Measurements from ENCODE around the gene RASGRP2. TPM values are rescaled to one million over a fixed set of nuclear protein-coding genes. Genes with fewer than 3 reads are reported as not detected.

RASGRP2 gene
- total and polyA plus RNA-seq, 2 donors (not counting 1 experiment from before 2014, with no cell fraction given) = 1.2 to 5.2 TPM

DNA sequence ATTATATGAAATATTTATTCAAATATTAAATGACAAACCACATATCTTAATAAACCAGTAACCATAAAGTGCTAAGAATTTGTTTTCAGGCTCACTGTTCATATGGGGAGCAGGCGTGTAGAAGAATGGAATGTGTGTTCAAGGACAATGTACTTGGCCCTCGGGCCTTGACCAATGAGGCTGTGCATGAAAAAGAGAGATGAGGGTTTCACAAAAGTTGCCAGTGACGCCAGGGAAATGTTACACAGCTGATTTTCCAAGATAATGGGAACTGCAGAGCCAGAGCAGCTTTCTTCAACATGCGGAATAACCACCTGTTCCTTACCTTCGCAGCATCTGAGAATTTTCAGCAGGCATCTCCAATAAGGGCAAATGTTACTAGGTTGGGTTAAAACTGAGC is 30.2 kb upstream of the RASGRP2 start:
- no peak overlapping the region for H2AFZ ChIP-seq (ENCODE audit: low read length)
- H3K9me3 ChIP-seq (ENCODE audit: control insufficient read depth, insufficient read depth, low read depth, low read length) = no peaks in the 10 kb centered on the region
- peaks cover 34% of the 10 kb centered on the region for H3K36me3 ChIP-seq (ENCODE audit: control insufficient read depth, insufficient read depth, low read length)
- peaks cover 62% of the 10 kb centered on the region for H3K79me2 ChIP-seq (ENCODE audit: control insufficient read depth, insufficient read depth, low read length)
- no peaks in the 10 kb centered on the region for H3K27me3 ChIP-seq (ENCODE audit: control insufficient read depth, insufficient read depth, low read length)
- no peak overlapping the region for H3K9ac ChIP-seq (ENCODE audit: insufficient read depth, low read length)
- no peak overlapping the region for H3K4me2 ChIP-seq (ENCODE audit: extremely low read depth, insufficient read depth, low read length)
- no peak overlapping the region for H3K27ac ChIP-seq (ENCODE audit: insufficient read depth, low read length)
- TF ChIP-seq EZH2 (IDR thresholded peaks at IDR 0.05; ENCODE audit: low read length, missing control alignments) = no peak
- H3K4me1 ChIP-seq (ENCODE audit: control insufficient read depth, extremely low read depth, insufficient read depth, low read length) = peaks cover 6% of the 10 kb centered on the region
- DNase-seq (ENCODE audit: low read depth in 2 of 2) = no peak
- no peak overlapping the region for H3K4me3 ChIP-seq (replicated peaks in 1 of 4; ENCODE audit: control extremely low read depth in 1 of 4, insufficient read depth in 1 of 4, low read depth in 3 of 4, low read length in 4 of 4)
- peaks cover 4% of the 10 kb centered on the region for H4K20me1 ChIP-seq (ENCODE audit: control insufficient read depth, extremely low read depth, insufficient read depth, low read length)

DNA sequence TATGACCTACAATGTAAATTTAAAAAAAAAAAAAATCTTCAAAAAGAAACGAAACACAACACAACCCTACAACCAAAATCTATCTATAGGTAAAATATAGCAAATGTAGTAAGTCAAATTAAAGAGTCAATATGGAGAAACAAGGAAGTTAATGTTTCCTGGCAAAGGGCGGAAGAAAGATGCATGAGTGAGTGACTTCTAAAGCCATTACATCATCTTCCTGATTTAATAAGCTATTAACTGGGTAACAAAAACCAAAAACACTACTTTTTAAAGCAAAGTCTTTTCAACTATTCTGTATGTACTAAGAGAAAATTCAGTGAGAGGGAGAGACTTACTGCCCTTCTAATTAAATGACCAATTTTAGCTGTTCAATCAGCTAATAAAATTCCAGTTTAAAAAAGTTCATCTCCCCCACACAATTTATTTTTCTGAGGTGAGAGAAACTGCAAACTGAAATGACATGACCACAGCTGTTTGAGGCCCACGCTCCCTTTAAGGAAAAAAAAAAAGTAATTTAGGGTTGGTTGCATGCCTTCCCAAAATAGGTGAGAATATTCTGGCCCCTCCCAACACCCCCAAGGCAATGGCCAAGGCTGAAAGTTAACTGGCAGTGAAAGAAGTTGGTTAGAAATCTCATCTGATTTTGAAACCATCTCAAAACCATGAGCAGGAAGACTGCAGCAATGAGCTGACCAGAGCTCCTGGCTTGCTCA is 28.5 kb upstream of the RASGRP2 start:
- DNase-seq (ENCODE audit: low read depth in 2 of 2) = no peak
- H3K79me2 ChIP-seq (ENCODE audit: control insufficient read depth, insufficient read depth, low read length) = peaks cover 61% of the 10 kb centered on the region
- peaks cover 44% of the 10 kb centered on the region for H3K36me3 ChIP-seq (ENCODE audit: control insufficient read depth, insufficient read depth, low read length)
- H3K4me2 ChIP-seq (ENCODE audit: extremely low read depth, insufficient read depth, low read length) = no peak overlapping the region
- H3K4me1 ChIP-seq (ENCODE audit: control insufficient read depth, extremely low read depth, insufficient read depth, low read length) = peaks cover 6% of the 10 kb centered on the region
- H3K4me3 ChIP-seq (replicated peaks in 1 of 4; ENCODE audit: control extremely low read depth in 1 of 4, insufficient read depth in 1 of 4, low read depth in 3 of 4, low read length in 4 of 4) = no peak overlapping the region
- no peak overlapping the region for H2AFZ ChIP-seq (ENCODE audit: low read length)
- no peaks in the 10 kb centered on the region for H3K9me3 ChIP-seq (ENCODE audit: control insufficient read depth, insufficient read depth, low read depth, low read length)
- H4K20me1 ChIP-seq (ENCODE audit: control insufficient read depth, extremely low read depth, insufficient read depth, low read length) = peaks cover 4% of the 10 kb centered on the region
- no peak for TF ChIP-seq EZH2 (IDR thresholded peaks at IDR 0.05; ENCODE audit: low read length, missing control alignments)
- TF ChIP-seq, protein P1, sequence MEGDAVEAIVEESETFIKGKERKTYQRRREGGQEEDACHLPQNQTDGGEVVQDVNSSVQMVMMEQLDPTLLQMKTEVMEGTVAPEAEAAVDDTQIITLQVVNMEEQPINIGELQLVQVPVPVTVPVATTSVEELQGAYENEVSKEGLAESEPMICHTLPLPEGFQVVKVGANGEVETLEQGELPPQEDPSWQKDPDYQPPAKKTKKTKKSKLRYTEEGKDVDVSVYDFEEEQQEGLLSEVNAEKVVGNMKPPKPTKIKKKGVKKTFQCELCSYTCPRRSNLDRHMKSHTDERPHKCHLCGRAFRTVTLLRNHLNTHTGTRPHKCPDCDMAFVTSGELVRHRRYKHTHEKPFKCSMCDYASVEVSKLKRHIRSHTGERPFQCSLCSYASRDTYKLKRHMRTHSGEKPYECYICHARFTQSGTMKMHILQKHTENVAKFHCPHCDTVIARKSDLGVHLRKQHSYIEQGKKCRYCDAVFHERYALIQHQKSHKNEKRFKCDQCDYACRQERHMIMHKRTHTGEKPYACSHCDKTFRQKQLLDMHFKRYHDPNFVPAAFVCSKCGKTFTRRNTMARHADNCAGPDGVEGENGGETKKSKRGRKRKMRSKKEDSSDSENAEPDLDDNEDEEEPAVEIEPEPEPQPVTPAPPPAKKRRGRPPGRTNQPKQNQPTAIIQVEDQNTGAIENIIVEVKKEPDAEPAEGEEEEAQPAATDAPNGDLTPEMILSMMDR (conservative IDR thresholded peaks at IDR 0.05 in 1 of 2, IDR thresholded peaks at IDR 0.05 in 1 of 2; ENCODE audit: low read depth in 1 of 2, low read length in 2 of 2) = no peak
- no peak overlapping the region for H3K9ac ChIP-seq (ENCODE audit: insufficient read depth, low read length)
- no peaks in the 10 kb centered on the region for H3K27me3 ChIP-seq (ENCODE audit: control insufficient read depth, insufficient read depth, low read length)
- no peak overlapping the region for H3K27ac ChIP-seq (ENCODE audit: insufficient read depth, low read length)

DNA sequence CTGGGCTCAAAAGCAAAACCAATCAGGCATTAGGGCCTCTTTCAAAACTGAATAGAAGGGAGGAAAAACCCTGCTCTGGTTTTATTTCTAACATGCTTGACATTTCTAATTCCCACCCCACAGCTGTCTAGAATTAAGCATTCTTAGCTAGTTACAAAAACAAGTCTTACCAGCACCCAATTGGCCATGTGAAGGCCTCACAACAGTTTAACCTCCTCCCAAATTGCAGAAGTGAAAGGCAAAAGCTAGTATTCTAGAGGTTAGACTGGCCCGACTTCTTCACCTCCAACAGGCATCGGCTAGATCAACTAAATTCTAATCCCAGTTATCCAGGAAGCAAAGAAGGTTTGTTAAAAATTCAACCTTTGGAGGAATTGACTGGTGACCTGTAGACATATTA is 27.9 kb upstream of the RASGRP2 start:
- DNase-seq (ENCODE audit: low read depth in 2 of 2) = no peak
- Histone ChIP-seq H3K79me2 (ENCODE audit: control insufficient read depth, insufficient read depth, low read length) (peaks cover 61% of the 10 kb centered on the region), H3K27ac (ENCODE audit: insufficient read depth, low read length) (no peak overlapping the region)

More for the DNA sequence above, 27.9 kb upstream of the RASGRP2 start:
- H3K36me3 ChIP-seq (ENCODE audit: control insufficient read depth, insufficient read depth, low read length) = peaks cover 50% of the 10 kb centered on the region
- H4K20me1 ChIP-seq (ENCODE audit: control insufficient read depth, extremely low read depth, insufficient read depth, low read length) = peaks cover 4% of the 10 kb centered on the region
- H3K4me2 ChIP-seq (ENCODE audit: extremely low read depth, insufficient read depth, low read length) = no peak overlapping the region
- peaks cover 6% of the 10 kb centered on the region for H3K4me1 ChIP-seq (ENCODE audit: control insufficient read depth, extremely low read depth, insufficient read depth, low read length)
- no peaks in the 10 kb centered on the region for H3K9me3 ChIP-seq (ENCODE audit: control insufficient read depth, insufficient read depth, low read depth, low read length)
- no peak overlapping the region for H3K4me3 ChIP-seq (replicated peaks in 1 of 4; ENCODE audit: control extremely low read depth in 1 of 4, insufficient read depth in 1 of 4, low read depth in 3 of 4, low read length in 4 of 4)
- TF ChIP-seq EZH2 (IDR thresholded peaks at IDR 0.05; ENCODE audit: low read length, missing control alignments) = no peak
- TF ChIP-seq, protein P1 (conservative IDR thresholded peaks at IDR 0.05 in 1 of 2, IDR thresholded peaks at IDR 0.05 in 1 of 2; ENCODE audit: low read depth in 1 of 2, low read length in 2 of 2) = no peak
- H3K27me3 ChIP-seq (ENCODE audit: control insufficient read depth, insufficient read depth, low read length) = no peaks in the 10 kb centered on the region
- H3K9ac ChIP-seq (ENCODE audit: insufficient read depth, low read length) = no peak overlapping the region
- H2AFZ ChIP-seq (ENCODE audit: low read length) = no peak overlapping the region
